ENCODE measurements around the gene ERP44.
A peak's percentile ranks its signal among the peaks of the same experiment; 100 is the strongest.
"Not testable (repeated sequence)": the region's sequence is repeated elsewhere in the genome, so short reads cannot be mapped to it uniquely, and the experiment has no call there.

Gene ERP44

DNA sequence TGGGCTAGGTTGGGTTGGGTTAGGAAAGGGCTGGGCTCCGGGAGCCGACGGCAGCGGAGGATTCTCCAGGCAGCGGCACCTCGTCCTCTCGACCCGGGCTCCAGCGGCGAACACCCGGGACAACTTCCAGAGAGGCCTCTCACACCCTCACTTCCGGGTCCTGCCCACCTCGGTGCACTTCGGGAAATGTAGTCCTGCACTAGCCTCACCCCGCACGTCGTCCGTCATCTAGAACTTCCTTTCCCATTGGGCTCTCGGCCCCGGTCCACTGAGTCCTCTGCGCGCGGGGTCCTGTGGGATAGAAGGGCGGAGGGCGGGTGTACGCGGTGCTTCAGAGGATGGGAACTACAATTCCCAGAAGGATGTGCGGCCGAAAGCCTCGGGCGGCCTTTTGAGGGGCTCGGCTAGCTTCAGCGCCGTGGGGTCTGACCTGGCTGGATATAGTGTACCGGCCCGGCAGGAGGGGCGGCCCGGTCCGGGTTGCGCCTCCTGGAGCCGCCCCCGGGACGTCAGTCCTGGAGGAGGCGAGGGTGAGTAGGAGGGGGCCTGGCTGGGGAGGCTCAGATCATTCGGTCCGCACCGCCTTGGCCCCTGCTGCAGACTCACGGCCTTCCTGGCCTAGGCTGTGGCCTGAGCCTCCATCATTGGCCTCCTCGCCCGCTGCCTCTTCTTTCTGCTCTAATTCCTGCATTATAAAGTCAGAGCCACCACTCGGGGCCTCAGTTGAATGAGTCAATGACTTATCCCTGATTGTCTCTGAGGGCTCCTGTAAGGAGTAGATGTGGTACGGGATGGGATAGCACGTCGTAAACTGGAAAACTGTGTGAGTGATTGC is at the start of gene ERP44, which contains the start of gene INVS:
Gene ERP44 (minus strand): TSS at position 114 of the 835 bp plus-strand sequence. CDS start 160 bp downstream, outside the sequence.
Gene INVS (plus strand): TSS at position 357 of the 835 bp plus-strand sequence. CDS start 5,279 bp downstream, outside the sequence.
- peak; percentile 94 for DNase-seq (ENCODE audit: low spot score)

DNA sequence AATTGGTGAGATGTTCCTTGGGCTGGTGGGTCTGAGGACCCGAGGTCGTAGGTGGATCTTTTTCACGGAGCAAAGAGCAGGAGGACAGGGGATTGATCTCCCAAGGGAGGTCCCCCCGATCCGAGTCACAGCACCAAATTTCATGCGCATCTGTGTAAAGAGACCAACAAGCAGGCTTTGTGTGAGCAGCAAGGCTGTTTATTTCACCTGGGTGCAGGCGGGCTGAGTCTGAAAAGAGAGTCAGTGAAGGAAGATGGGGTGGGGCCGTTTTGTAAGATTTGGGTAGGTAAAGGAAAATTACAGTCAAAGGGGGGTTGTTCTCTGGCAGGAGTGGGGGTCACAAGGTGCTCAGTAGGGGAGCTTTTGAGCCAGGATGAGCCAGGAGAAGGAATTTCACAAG is 47.2 kb upstream of the ERP44 start:
- DNase-seq (ENCODE audit: low spot score): not testable (repeated sequence)

DNA sequence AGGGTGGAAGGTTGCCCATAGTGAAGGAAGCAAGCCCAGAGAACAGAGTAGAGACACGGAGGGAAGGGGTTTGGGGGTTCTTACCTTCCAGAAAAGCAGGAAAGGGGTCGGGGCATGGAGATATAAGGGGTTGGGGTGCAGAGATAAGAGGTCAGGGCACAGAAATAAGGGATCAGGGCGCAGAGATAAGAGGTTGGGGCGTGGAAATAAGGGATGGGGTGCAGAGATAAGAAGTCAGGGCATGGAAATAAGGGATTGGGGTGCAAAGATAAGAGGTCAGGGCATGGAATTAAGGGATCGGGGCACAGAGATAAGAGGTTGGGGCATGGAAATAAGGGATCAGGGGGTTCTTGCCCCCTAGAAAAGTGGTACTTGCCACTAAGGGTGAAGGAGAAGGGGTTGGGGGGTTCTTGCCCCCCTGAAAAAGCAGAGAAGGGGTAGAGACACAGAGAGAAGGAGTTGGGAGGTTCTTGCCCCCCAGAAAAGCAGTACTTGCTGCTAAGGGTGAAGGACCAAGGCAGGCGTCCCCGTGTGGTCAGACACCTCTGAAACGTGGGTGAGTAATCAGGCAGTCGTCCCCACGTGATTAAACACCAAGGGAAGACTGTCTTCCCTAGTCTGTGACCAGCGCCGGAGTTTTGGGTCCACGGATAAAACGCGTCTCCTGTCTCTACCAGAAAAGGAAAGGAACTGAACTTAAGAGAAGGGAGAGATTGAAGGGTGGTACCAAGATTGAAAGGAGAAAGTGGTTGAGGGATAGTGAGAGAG is 46.6 kb upstream of the ERP44 start:
- DNase-seq (ENCODE audit: low spot score): not testable (repeated sequence)

DNA sequence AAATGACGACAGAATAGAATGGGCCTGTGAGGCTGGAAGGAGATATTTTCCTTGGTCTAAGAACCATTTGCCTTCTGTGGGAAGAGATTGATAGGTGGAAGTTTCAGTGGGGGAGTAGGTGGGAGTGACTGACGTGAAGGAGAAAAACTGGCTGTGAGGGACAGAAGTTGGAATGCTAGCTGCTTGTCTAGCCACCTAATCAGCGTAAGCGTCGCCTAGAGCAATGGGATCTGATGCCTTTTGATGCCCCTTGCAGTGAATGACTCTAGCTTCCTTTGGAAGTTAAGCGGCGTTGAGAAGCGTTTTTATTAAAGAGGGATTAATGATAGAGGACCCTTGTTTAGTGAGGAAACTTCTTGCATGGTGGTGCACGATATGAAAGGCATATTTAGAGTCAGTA is 43.1 kb upstream of the ERP44 start:
- DNase-seq (ENCODE audit: low spot score): not testable (repeated sequence)

DNA sequence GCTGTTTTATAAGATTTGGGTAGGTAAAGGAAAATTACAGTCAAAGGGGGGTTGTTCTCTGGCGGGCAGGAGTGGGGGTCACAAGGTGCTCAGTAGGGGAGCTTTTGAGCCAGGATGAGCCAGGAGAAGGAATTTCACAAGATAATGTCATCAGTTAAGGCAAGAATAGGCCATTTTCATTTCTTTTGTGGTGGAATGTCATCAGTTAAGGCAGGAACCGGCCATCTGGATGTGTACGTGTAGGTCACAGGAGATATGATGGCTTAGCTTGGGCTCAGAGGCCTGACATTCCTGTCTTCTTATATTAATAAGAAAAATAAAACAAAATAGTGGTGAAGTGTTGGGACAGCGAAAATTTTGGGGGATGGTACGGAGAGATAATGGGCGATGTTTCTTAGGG is 41.5 kb upstream of the ERP44 start:
- DNase-seq (ENCODE audit: low spot score): not testable (repeated sequence)

DNA sequence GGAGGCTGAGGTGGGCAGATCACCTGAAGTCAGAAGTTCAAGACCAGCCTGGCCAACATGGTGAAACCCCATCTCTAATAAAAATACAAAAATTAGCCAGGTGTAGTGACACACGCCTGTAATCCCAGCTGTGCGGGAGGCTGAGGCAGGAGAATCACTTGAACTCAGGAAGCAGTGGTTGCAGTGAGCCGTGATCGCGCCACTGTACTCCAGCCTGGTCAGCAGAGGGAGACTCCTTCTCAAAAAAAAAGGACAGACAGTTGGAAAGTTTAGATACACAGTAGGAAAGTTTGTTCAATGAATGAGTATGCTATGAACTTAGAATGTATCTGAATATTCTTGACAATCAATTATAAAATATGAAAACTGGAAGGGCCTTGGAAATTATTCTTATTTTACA is 38.0 kb upstream of the ERP44 start:
- not testable (repeated sequence) for DNase-seq (ENCODE audit: low spot score)

GRCh38 chr9:100134731-100135130 is 35.9 kb upstream of the ERP44 start:
- DNase-seq (ENCODE audit: low spot score): no peak

GRCh38 chr9:100131875-100132430 is 33.2 kb upstream of the ERP44 start:
- no peak for DNase-seq (ENCODE audit: low spot score)

GRCh38 chr9:100131216-100131615 is 32.4 kb upstream of the ERP44 start:
- no peak for DNase-seq (ENCODE audit: low spot score)

DNA sequence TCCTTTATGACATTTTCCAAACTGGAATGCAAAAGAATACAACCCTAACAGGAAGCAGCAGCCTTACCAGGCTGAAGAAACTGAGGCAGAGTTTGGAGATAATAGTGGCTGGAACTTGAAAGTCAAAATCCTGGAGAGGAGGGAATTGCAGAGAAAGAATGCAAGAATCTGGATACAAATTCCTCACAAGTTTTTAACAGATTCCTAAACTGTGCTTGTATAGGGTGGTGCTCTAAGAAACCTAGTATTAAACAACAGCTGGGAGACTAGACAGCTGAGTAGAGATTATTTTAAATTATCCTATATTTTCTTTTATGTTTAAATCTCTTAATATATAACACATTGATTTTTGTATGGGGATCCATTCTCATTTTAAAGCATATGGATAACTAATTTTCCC is 31.0 kb upstream of the ERP44 start:
- DNase-seq (ENCODE audit: low spot score): no peak

- no peak for DNase-seq (ENCODE audit: low spot score)
These were observed 27.6 kb upstream of the ERP44 start for GRCh38 chr9:100126423-100126822.

GRCh38 chr9:100125910-100126309 is 27.1 kb upstream of the ERP44 start:
- no peak for DNase-seq (ENCODE audit: low spot score)

- DNase-seq (ENCODE audit: low spot score): no peak
These were observed 26.4 kb upstream of the ERP44 start for GRCh38 chr9:100125236-100125635.

DNA sequence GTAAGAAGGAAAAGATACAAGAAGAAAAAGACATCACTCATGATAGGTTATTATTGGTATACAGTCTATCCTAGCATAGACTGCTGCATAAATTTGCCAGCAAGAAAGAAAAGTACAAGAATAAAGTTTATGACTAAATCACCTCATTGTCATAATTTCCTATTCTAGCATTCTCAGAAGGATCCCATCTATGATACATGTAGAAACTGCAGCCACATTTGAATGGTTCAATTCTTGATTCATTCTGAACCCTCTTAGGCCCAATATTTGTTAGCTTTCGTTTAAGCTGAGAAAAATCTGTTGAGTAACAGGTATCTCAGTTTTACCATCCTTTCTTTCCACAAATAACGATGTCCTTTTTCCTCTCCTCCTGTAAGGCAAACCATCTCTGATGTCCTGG is 21.5 kb upstream of the ERP44 start:
- DNase-seq (ENCODE audit: low spot score): no peak

- DNase-seq (ENCODE audit: low spot score): no peak
These were observed 18.5 kb upstream of the ERP44 start for GRCh38 chr9:100117316-100117715.

DNA sequence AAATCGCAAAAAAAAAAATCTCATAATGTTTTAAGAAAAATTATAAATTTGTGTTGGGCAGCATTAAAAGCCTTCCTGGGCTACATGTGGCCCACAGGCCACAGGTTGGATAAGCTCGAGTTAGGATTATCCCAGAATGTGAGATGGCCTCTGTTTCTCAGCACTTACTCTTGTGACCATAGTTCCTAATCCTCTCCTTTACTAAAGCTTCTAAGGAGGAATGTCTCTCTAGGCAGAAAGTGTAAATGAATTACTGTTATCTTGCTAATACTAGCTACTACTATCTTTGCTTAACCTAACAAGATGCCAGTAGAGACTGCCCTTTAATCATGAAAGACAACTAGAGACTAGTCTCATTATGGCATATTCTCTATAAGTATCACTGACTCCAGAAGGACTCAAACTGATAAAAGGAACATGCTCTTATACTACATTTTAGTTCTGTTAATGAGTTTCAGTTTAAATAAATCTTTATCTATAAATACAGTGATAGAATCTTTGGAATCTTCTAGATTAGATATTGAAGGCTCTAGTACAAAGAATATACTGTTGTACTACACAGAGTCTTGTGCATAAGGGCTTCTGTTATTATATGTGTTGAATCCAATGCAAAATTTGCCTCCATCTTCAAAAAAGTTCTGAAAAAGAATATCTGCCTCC is 14.0 kb upstream of the ERP44 start:
- DNase-seq (ENCODE audit: low spot score): no peak

- DNase-seq (ENCODE audit: low spot score): no peak
These were observed 12.4 kb upstream of the ERP44 start for GRCh38 chr9:100111235-100111634.

- DNase-seq (ENCODE audit: low spot score): no peak
These were observed 9.8 kb upstream of the ERP44 start for GRCh38 chr9:100108559-100108958.

DNA sequence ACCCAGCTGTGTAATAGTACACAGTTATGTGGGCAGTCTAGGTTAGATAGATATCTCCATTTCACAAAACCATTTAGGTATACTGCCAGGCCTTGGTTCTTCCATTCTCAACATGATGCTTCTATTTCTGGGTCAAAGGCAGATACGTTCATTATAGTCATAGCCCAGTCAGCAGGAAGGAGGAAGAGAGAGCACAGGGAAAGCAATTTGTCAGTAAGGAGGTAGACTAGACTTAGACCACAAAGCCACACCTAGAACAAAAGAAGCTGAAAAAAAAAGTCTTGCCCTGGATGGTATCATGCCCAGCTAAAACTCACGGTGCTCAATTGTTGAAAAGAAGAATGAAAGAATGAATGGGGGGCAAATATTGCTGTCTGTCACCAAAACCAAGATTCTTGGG is 7.8 kb upstream of the ERP44 start:
- no peak for DNase-seq (ENCODE audit: low spot score)

GRCh38 chr9:100105861-100106260 is 7.1 kb upstream of the ERP44 start:
- no peak for DNase-seq (ENCODE audit: low spot score)

GRCh38 chr9:100104314-100104713 is 5.5 kb upstream of the ERP44 start:
- no peak for DNase-seq (ENCODE audit: low spot score)

DNA sequence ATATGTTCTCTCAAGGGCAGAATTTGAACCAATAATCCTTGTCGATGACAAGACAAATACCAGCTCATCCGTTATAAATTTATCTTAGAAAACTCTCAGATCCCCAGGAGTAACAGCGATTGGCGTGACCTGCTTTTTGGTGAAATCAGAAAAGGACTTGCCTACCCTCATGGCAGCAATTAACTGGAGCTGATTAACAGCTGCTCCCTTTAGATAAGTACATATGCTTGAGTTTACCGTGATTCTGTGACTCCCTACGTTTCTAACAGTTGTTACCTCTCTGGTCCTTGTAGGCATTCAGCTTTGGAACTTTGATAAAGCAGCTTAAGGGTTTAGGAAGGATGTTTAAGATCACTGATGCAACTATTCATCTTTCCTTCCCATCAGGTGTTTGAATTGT is 2.8 kb upstream of the ERP44 start:
- DNase-seq (ENCODE audit: low spot score): no peak

Data from COLO829 (cell line).